ENCODE results near the gene LPAR1. TPM values are rescaled to one million over a fixed set of nuclear protein-coding genes. Genes with fewer than 3 reads are reported as not detected.
"Not testable (repeated sequence)": the region's sequence is repeated elsewhere in the genome, so short reads cannot be mapped to it uniquely, and the experiment has no call there.

Gene LPAR1
- not detected in 2 replicates for total RNA-seq (2014; rRNA removed; shearing (Covaris generic))

DNA sequence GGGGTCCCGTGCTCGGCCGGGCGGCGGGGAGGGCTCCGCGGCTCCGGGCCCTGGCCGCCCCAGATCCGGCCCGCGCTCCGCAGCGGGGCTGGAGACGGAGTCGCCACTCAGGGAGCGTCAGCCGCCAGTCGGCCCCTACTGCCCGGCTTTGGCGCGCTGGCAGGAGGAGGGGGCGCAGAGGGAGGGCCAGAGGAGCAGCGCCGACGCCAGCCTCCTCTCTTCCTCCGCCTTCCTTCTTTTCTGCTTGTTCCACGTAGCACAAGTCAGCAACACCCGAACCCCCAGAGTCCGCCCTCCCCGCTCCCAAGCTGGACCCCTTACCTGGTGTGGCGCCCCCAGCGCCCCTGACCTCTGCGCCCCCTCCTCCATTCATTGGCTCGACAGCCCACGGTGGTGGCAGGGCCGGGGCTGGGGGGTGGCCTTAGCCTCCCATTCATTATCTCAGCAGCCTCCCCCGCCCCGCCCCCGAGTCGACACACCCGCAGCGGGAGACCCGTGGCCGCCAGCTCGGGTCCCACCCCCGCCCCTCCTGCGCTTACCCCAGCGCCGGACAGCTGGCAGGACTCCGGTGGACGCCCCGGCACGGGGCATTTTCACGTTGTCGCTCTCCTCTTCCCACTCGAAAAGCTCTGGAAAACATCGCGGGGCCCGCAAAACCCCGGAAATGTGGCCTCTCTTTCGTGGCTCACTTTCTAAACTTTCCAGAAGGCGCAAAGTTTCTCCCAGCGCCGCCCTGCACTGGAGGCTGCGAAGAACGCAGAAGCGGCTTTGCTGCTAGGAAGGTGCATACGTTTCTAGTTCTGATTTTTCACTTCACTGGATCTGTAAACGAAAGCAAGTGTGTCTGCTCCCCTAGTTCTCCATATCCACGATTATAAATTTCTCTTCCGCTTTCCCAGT is at the start of gene LPAR1:
LPAR1 (minus strand) TSS at position 140 of the 900 bp plus-strand sequence. CDS start 66,353 bp downstream, outside the sequence.
- no peak for DNase-seq (ENCODE audit: low spot score)

DNA sequence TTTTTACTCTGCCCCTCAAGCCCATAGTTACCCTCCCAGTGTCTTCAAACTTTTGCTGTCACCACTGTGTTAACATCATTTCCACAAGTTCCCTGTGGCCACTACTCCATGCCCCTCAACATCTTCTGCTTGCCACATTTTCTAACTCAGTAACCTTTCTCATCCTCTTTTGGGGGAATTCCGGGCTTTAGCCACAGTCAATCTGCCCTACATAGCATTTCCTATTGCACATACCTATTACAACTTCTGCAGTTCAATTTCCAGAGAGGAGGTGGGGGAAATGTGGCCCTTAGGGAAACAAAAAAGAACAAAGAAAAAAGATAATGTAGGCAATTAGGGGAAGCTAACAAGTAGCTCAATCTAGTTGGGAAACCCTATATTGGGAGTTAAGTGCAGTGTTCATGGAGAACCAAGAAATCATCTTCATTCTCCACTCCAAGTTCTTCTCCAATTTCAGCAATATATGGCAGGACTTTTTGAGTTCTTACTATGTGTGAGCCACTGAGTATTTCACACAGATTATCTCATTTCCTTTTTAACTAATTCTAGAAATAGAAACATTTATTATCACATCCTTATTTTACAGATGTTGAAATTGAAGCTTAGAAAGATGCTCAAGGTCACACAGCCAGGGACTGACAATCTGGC is 40.2 kb upstream of the LPAR1 start:
- DNase-seq (ENCODE audit: low spot score) = no peak

- DNase-seq (ENCODE audit: low spot score) = no peak
Measured at GRCh38 chr9:111076519-111076918, 38.2 kb upstream of the LPAR1 start.

DNA sequence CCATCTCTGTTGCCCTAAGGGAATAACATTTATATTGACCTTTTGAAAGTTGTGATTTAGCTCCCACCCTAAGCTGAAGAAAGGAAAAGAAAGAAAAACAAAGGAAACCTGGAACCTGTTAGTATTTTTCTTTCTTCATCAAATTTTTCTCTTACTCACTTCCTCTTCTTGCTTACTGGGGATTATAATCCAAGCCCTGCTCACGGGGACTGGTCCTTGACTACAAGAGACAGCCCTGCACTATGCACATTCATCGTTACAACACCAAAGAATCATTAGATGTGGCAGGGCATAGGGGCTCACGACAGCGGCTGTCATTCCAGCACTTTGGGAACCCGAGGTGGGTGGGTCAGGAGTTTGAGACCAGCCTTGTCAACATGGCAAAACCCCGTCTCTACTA is 37.8 kb upstream of the LPAR1 start:
- DNase-seq (ENCODE audit: low spot score) = no peak

- no peak for DNase-seq (ENCODE audit: low spot score)
Measured at GRCh38 chr9:111074395-111074794, 36.1 kb upstream of the LPAR1 start.

- DNase-seq (ENCODE audit: low spot score) = no peak
Measured at GRCh38 chr9:111069183-111069582, 30.9 kb upstream of the LPAR1 start.

DNA sequence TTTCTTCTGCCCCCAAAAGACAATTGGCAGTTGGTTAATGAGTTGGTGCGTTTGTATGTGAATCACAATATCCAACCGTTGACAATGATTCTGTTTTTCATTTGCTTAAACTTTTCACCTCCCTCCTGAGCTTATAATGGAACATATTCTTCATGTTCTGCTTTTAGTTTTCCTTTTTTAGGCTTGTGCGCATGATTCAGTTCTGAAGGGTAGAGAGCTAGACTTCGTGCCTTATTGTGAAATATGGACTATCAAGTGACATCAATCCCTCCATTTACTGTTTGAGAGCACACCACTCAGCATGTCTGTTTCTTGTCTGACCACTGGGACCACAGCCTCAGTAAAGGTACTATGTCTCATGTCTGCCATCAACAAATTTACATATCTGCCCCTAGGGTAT is 30.5 kb upstream of the LPAR1 start:
- DNase-seq (ENCODE audit: low spot score) = no peak

- no peak for DNase-seq (ENCODE audit: low spot score)
Measured at GRCh38 chr9:111068383-111068730, 30.1 kb upstream of the LPAR1 start.

GRCh38 chr9:111066468-111066867 is 28.2 kb upstream of the LPAR1 start:
- no peak for DNase-seq (ENCODE audit: low spot score)

DNA sequence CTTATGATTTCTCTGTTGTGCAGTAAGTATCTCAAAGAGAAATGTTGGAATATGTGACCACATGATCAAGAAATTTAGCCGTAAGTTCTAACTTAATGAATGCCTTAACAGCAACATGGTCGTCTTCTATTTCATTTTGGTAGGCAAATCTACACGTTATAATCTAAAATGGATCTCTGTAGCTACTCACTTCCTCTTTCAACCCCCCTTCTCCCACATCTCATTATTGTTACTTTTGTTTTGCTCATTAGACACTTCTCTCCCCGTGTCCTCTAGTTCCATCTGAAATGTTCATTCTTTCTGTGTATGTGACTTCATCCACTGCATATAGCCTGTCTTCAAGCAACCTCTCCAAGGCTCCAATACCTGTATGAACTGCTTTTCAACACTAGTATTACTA is 27.1 kb upstream of the LPAR1 start:
- no peak for DNase-seq (ENCODE audit: low spot score)

GRCh38 chr9:111064160-111064837 is 26.0 kb upstream of the LPAR1 start:
- no peak for DNase-seq (ENCODE audit: low spot score)

DNA sequence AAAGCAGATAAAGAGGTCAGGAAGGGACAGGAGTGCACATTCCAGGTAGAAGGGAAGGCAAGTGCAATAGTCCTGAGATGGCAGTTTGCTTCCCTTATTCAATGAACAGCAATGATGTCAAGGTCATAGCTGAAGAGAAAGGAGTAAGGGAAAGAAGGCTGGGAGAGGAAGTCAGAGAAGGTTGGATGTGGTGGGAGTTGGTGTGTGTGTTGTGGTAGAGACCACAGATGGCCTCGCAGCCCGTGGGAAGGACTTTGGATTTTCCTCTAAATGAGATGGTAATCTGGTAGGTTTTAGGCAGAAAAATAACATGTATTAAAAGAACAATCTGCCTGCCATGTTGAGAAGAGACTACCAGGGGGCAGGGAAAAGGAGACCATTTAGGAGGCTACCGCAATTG is 25.1 kb upstream of the LPAR1 start:
- no peak for DNase-seq (ENCODE audit: low spot score)

GRCh38 chr9:111058166-111058565 is 19.9 kb upstream of the LPAR1 start:
- no peak for DNase-seq (ENCODE audit: low spot score)

- no peak for DNase-seq (ENCODE audit: low spot score)
Measured at GRCh38 chr9:111056538-111056937, 18.3 kb upstream of the LPAR1 start.

DNA sequence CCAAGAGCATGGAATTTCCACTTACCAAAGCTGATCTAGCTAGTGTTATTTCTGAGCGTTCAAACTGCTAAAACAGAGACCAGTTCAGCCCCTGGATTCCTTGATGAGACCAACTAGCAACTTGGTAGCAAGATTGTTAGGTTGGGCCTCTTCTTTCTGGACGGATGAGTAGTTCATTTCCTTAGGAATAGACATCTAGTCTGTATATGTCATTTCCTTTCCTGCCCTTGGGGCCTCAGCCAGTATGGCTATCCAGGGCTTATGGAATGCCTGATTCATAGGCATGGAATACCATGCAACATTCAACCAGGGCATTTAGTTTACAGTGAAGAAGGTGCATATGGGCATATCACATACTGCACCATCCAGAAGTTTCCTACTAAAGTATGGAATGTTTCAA is 14.5 kb upstream of the LPAR1 start:
- DNase-seq (ENCODE audit: low spot score) = no peak

GRCh38 chr9:111051400-111051799 is 13.1 kb upstream of the LPAR1 start:
- DNase-seq (ENCODE audit: low spot score) = no peak

- no peak for DNase-seq (ENCODE audit: low spot score)
Measured at GRCh38 chr9:111050819-111051218, 12.5 kb upstream of the LPAR1 start.

GRCh38 chr9:111047287-111047686 is 9.0 kb upstream of the LPAR1 start:
- DNase-seq (ENCODE audit: low spot score) = not testable (repeated sequence)

DNA sequence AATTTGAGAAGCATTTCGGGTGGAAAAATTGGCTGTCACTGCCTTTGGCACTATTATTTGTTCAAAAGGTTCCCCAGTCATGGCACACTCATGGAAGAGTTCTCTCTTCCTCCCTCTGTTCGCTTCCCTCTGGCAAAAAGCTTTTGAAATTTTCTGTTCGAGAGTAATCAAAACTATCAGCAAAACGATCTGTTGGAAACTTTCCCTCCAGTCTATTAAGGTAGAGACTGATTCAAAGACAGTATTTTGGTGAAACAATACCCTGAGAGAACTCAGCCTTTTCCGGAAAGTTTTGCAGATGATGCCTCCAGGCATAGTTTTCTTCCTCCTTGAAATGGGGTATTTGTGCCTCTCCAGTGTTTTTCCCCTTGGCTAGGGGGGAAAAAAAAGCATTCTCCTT is 3.6 kb upstream of the LPAR1 start:
- DNase-seq (ENCODE audit: low spot score) = no peak

- no peak for DNase-seq (ENCODE audit: low spot score)
Measured at GRCh38 chr9:111040494-111040893, 2.2 kb upstream of the LPAR1 start.

DNA sequence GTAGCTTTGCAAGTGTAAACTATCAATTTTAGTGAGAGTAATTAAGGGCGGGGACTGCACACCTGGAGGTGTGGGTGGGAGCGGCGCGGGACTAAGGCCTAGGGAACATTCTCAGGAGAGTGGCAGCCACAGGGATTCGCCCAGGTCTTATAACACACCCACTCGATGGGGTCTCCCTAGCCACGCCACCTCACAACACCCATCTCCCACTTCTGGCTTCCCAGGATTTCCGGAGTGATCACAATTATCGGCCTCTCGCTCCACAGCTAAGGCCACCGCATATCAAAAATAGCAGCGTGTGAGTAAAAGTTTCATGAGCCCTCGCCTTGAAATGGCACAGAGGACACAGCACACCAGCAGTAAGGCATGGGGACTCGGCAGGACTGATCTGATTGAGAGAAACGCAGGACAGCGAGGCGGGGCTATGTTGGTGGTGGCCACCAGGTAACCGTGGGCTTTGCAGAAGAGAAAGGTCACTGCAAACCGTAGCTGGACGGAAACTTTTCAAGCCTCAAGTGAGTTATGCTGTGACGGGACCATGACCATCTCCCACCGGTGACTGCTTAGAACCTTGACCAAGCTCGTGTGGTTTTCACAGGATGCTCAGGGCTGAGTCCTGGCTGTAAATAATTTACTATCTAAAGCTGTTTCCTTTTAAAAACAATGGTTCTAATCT is 1.1 kb upstream of the LPAR1 start:
- no peak for DNase-seq (ENCODE audit: low spot score)

Measured in HT-29 (cell line).